Prostate gland (tissue), 2 donors: ENCODE results near the gene RAB19.

Experiments used
- CTCF ChIP-seq, 4 experiments: fragments of 200-600 bp in 2 of 4; fragments of 450-650 bp in 2 of 4; sonication (generic) in 2 of 4; IDR thresholded peaks; 1 replicate in 3 of 4; 2 replicates in 1 of 4; pipeline ENCODE4 v1.5.1; 2016 to 2019; ENCODE audit warnings: antibody characterized with exemption in 4 of 4, mild to moderate bottlenecking in 2 of 4, moderate library complexity in 2 of 4
- POLR2AphosphoS5 ChIP-seq: sonication (generic); formaldehyde crosslinking; IDR thresholded peaks from one replicate; pipeline ENCODE4 v1.6.1; 2017; ENCODE audit warnings: antibody characterized with exemption

- no peak for TF ChIP-seq CTCF (IDR thresholded peaks at IDR 0.05)
- no peak for TF ChIP-seq POLR2AphosphoS5
Observed at GRCh38 chr7:140454657-140455015, 50.8 kb downstream of the RAB19 start.
